Stimulated activated naive B cell treated with anti-CD40 and anti-IgM and Interleukin-4, amounts not matched to agents 10 μg/mL and 1 μg/mL and 100 μg/mL, for 72 hours (primary cell): ENCODE measurements around the gene TRAPPC3.
"Not testable (repeated sequence)": the region's sequence is repeated elsewhere in the genome, so short reads cannot be mapped to it uniquely, and the experiment has no call there.

ENCODE experiments used
- ATAC-seq, 2 donors: fragments of 150-1000 bp; cut with Tn5 transposase; replicated peaks; 2 replicates each; pipeline ENCODE4 v1.10.0; 2021; ENCODE audit warnings: moderate library complexity in 1 of 2
- DNase-seq: peaks from one replicate; pipeline ENCODE4 v3.0.0; 2021
- H3K27ac Mint-ChIP-seq: one replicate; pipeline ENCODE4 v1.8.0; 2022; ENCODE audit warnings: mild to moderate bottlenecking, mixed read lengths
- H3K27me3 Mint-ChIP-seq, 2 donors: one replicate each; pipeline ENCODE4 v1.8.0; 2022; ENCODE audit warnings: mixed read lengths in 2 of 2
- H3K36me3 Mint-ChIP-seq, 2 donors: one replicate each; pipeline ENCODE4 v1.8.0; 2022; ENCODE audit warnings: mixed read lengths in 2 of 2, mild to moderate bottlenecking in 1 of 2
- H3K4me1 Mint-ChIP-seq, 2 donors: one replicate each; pipeline ENCODE4 v1.8.0; 2022; ENCODE audit warnings: mixed read lengths in 2 of 2, mild to moderate bottlenecking in 1 of 2
- H3K4me3 Mint-ChIP-seq, 2 donors: one replicate each; pipeline ENCODE4 v1.8.0; 2022; ENCODE audit warnings: mild to moderate bottlenecking in 2 of 2, mixed read lengths in 2 of 2, moderate library complexity in 1 of 2
- H3K9me3 Mint-ChIP-seq, 2 donors: one replicate each; pipeline ENCODE4 v1.8.0; 2022; ENCODE audit warnings: mixed read lengths in 2 of 2, mild to moderate bottlenecking in 1 of 2

TRAPPC3 gene

GRCh38 chr1:36149237-36149972 lies at the start of gene TRAPPC3:
Gene TRAPPC3 (minus strand): TSS chr1:36149486. CDS start chr1:36149378, 108 bp downstream.
- Mint-ChIP-seq H3K27me3 (no peaks in the 10 kb centered on the region), H3K4me1 (peaks cover 45 to 63% of the 10 kb centered on the region in 2 donors), H3K4me3 (peak within 1 kb of the TSS; percentile 99 to 100), H3K27ac (peak within 1 kb of the TSS; percentile 99), H3K36me3 (peaks cover 9 to 11% of the 10 kb centered on the region in 2 donors), H3K9me3 (no peaks in the 10 kb centered on the region)
- DNase-seq: peak; percentile 99
- peak; percentile 91 to 94 for ATAC-seq

GRCh38 chr1:36198641-36199040 lies 49.4 kb upstream of the TRAPPC3 start:
- no peak for ATAC-seq
- Mint-ChIP-seq H3K27ac (no peak overlapping the region), H3K4me3 (no peak overlapping the region), H3K27me3 (no peaks in the 10 kb centered on the region), H3K4me1 (peaks cover 0 to 3% of the 10 kb centered on the region in 2 donors), H3K36me3 (no peaks in the 10 kb centered on the region), H3K9me3 (no peaks in the 10 kb centered on the region)
- DNase-seq: no peak

GRCh38 chr1:36196805-36197204 lies 47.5 kb upstream of the TRAPPC3 start:
- H3K36me3 Mint-ChIP-seq, H3K4me1 Mint-ChIP-seq, H3K4me3 Mint-ChIP-seq, H3K27me3 Mint-ChIP-seq, DNase-seq, ATAC-seq, H3K9me3 Mint-ChIP-seq: not testable (repeated sequence)
- H3K27ac Mint-ChIP-seq: peak overlapping the region; percentile 31

GRCh38 chr1:36187800-36188593 lies 38.7 kb upstream of the TRAPPC3 start:
- Mint-ChIP-seq H3K9me3 (no peaks in the 10 kb centered on the region), H3K36me3 (peaks cover 0 to 2% of the 10 kb centered on the region in 2 donors), H3K27ac (peak overlapping the region; percentile 48), H3K4me3 (no peak overlapping the region), H3K4me1 (peaks cover 6% of the 10 kb centered on the region in 2 donors), H3K27me3 (no peaks in the 10 kb centered on the region)
- DNase-seq (peak; percentile 64), ATAC-seq (peak; percentile 97 to 98)

GRCh38 chr1:36183309-36183856 lies 34.1 kb upstream of the TRAPPC3 start:
- H3K27ac Mint-ChIP-seq: no peak overlapping the region
- H3K4me1 Mint-ChIP-seq: peaks cover 6 to 7% of the 10 kb centered on the region in 2 donors

GRCh38 chr1:36182734-36183133 lies 33.4 kb upstream of the TRAPPC3 start:
- Mint-ChIP-seq H3K4me1 (peaks cover 0 to 3% of the 10 kb centered on the region in 2 donors), H3K9me3 (no peaks in the 10 kb centered on the region), H3K27ac (peak overlapping the region; percentile 65), H3K4me3 (no peak overlapping the region), H3K36me3 (peaks cover 29 to 38% of the 10 kb centered on the region in 2 donors), H3K27me3 (no peaks in the 10 kb centered on the region)
- DNase-seq (no peak), ATAC-seq (no peak)

More at GRCh38 chr1:36183309-36183856, 34.1 kb upstream of the TRAPPC3 start:
- no peaks in the 10 kb centered on the region for H3K27me3 Mint-ChIP-seq
- ATAC-seq (no peak), DNase-seq (no peak)
- peaks cover 28 to 36% of the 10 kb centered on the region in 2 donors for H3K36me3 Mint-ChIP-seq
- H3K9me3 Mint-ChIP-seq: no peaks in the 10 kb centered on the region
- no peak overlapping the region for H3K4me3 Mint-ChIP-seq

GRCh38 chr1:36179220-36179600 lies 29.9 kb upstream of the TRAPPC3 start:
- ATAC-seq (no peak), DNase-seq (no peak)
- H3K9me3 Mint-ChIP-seq: no peaks in the 10 kb centered on the region
- H3K4me1 Mint-ChIP-seq: peaks cover 6 to 11% of the 10 kb centered on the region in 2 donors
- peaks cover 40 to 59% of the 10 kb centered on the region in 2 donors for H3K36me3 Mint-ChIP-seq
- H3K4me3 Mint-ChIP-seq: no peak overlapping the region
- H3K27ac Mint-ChIP-seq: peak overlapping the region; percentile 90
- no peaks in the 10 kb centered on the region for H3K27me3 Mint-ChIP-seq

- Mint-ChIP-seq H3K27me3 (no peaks in the 10 kb centered on the region), H3K9me3 (no peaks in the 10 kb centered on the region), H3K36me3 (peaks cover 45 to 64% of the 10 kb centered on the region in 2 donors), H3K4me3 (no peak overlapping the region), H3K27ac (peak overlapping the region; percentile 90), H3K4me1 (peaks cover 11 to 16% of the 10 kb centered on the region in 2 donors)
- DNase-seq: no peak
- ATAC-seq: no peak
Observed at GRCh38 chr1:36178471-36179219, 29.4 kb upstream of the TRAPPC3 start.

- Mint-ChIP-seq H3K27me3 (no peaks in the 10 kb centered on the region), H3K36me3 (peaks cover 49 to 71% of the 10 kb centered on the region in 2 donors), H3K4me1 (peaks cover 11 to 17% of the 10 kb centered on the region in 2 donors), H3K27ac (no peak overlapping the region), H3K9me3 (no peaks in the 10 kb centered on the region), H3K4me3 (no peak overlapping the region)
- no peak for DNase-seq
- ATAC-seq: no peak
Observed at GRCh38 chr1:36177589-36178431, 28.5 kb upstream of the TRAPPC3 start.

- no peak for ATAC-seq
- Mint-ChIP-seq H3K27ac (no peak overlapping the region), H3K27me3 (no peaks in the 10 kb centered on the region), H3K9me3 (no peaks in the 10 kb centered on the region), H3K4me1 (peaks cover 11 to 17% of the 10 kb centered on the region in 2 donors), H3K36me3 (peaks cover 46 to 72% of the 10 kb centered on the region in 2 donors), H3K4me3 (no peak overlapping the region)
- DNase-seq: no peak
Observed at GRCh38 chr1:36176106-36176949, 27.0 kb upstream of the TRAPPC3 start.

GRCh38 chr1:36175137-36176095 lies 26.1 kb upstream of the TRAPPC3 start:
- peak in 1 of 2 donors; percentile 46 for ATAC-seq
- no peaks in the 10 kb centered on the region for H3K27me3 Mint-ChIP-seq
- peaks cover 45 to 71% of the 10 kb centered on the region in 2 donors for H3K36me3 Mint-ChIP-seq
- H3K27ac Mint-ChIP-seq: no peak overlapping the region
- peaks cover 11 to 17% of the 10 kb centered on the region in 2 donors for H3K4me1 Mint-ChIP-seq
- no peak overlapping the region for H3K4me3 Mint-ChIP-seq
- H3K9me3 Mint-ChIP-seq: no peaks in the 10 kb centered on the region
- no peak for DNase-seq

- no peak overlapping the region for H3K4me3 Mint-ChIP-seq
- H3K9me3 Mint-ChIP-seq: no peaks in the 10 kb centered on the region
- peaks cover 10 to 17% of the 10 kb centered on the region in 2 donors for H3K4me1 Mint-ChIP-seq
- peaks cover 42 to 69% of the 10 kb centered on the region in 2 donors for H3K36me3 Mint-ChIP-seq
- ATAC-seq (no peak), DNase-seq (no peak)
- H3K27ac Mint-ChIP-seq: no peak overlapping the region
- H3K27me3 Mint-ChIP-seq: no peaks in the 10 kb centered on the region
Observed at GRCh38 chr1:36174713-36175112, 25.4 kb upstream of the TRAPPC3 start.
